ENCODE measurements around the gene RAET1E.
"Not testable (repeated sequence)": the region's sequence is repeated elsewhere in the genome, so short reads cannot be mapped to it uniquely, and the experiment has no call there.

RAET1E gene, protein sequence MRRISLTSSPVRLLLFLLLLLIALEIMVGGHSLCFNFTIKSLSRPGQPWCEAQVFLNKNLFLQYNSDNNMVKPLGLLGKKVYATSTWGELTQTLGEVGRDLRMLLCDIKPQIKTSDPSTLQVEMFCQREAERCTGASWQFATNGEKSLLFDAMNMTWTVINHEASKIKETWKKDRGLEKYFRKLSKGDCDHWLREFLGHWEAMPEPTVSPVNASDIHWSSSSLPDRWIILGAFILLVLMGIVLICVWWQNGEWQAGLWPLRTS

DNA sequence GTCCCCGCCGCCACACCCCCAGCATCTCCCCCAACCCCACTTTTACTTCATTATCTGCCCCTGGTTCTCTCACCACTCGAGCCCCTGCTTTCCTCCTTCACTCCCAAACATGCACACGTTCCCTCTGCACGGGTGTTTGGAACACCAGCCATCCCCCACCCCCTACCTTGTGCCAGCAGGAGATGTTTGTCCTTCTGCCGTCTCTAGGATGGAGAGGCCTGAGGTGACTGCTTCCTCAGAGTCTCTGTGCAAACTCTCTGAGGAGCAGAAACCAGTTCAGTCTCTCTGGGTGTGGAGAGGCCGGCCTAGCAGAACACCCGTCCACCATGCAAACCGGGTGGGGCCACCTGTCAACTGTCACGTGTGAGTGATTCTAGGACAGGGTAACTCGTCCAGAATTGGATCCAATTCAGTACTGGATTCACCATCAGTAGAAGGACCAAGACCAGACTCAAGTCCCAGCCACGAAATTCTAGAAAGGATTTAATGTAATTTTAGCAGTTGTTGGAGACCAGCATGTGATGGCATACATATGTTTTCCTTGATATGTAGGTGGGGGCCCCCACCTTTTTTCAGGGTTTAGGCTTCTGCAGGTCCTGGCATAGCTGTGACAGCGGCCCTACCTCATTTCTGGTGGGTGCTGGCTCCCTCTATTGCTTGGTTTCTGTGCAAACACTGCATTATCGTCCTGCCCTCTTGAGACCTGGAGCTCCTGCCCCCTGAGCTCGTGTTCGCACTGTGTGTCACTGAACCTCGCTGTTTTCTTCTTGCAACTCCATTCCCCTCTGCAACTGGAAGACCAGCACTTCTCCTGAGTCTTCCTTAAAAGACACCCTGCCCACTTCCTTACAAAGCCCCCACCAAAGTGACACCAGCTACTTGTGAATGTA, at the start of gene RAET1E:
TSS of gene RAET1E (minus strand) at position 259 of the 890 bp plus-strand sequence. CDS start 7,212 bp downstream, outside the sequence.
- DNase-seq (ENCODE audit: low spot score) = no peak

DNA sequence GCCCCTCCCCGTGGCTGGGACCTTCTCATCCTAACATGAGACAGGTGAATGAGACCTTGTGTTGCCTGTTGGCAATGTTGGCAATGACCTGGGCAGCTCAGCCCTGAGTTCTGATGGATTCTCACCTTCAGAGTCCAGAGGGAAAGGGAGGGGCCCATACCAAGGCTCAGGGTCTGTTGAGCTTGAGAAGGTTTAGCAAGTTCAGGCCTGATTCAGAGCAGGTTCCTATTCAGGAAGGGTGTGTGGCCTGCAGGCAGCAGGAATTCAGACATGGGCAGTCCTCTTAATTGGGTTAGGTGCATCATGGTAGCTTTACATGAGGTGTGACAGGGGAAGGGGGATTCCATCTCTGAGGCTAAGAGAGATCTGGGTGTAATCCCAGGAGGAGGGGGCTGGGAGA, 49.6 kb upstream of the RAET1E start:
- not testable (repeated sequence) for DNase-seq (ENCODE audit: low spot score)

DNA sequence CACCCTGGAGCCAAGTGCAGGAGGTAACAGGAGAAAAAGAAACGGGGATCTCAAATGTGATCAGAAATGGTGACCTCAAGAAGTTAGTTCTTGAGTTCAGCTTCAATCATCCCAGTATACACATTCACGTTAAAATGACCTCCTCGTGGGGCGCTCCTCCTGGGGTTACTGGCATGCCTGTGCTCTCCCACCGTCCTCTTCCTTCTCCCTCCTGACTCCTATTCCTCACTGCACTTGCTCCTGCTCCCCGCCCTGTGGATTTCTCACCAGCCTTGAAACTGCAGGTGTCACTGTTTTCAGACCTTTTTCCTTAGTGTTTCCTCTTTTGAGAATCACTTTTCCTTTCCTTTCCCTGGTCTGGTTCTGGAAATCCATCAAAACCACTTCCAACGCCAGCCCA, 48.7 kb upstream of the RAET1E start:
- DNase-seq (ENCODE audit: low spot score) = not testable (repeated sequence)

DNA sequence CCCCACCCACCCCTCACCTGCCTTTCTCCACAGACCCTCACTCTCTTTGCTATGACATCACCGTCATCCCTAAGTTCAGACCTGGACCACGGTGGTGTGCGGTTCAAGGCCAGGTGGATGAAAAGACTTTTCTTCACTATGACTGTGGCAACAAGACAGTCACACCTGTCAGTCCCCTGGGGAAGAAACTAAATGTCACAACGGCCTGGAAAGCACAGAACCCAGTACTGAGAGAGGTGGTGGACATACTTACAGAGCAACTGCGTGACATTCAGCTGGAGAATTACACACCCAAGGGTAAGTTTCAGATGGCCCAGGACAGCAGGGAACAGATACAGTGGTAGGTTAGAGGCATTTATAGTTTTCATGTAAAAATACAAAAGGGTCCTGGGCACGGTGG, 47.4 kb upstream of the RAET1E start:
- not testable (repeated sequence) for DNase-seq (ENCODE audit: low spot score)

DNA sequence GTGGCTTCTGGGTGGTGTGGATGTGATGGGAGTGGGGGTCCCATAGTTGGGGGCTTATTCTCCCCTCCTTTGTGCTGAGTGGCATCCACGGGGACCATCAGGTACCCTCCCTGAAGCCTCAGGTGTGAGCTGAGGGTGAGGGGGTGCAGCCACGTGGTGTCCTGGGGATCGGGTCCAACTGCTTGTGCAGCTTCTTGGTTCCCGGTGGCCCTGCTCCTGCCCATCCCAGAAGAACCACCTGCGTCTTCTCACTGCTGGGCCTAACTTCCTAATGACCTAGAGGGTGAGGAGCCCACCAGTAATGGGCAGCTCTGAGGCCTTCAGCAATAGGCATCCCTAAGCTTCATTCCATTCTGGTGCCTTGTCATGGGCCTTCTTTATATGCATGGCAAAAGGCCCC, 45.4 kb upstream of the RAET1E start:
- not testable (repeated sequence) for DNase-seq (ENCODE audit: low spot score)

DNA sequence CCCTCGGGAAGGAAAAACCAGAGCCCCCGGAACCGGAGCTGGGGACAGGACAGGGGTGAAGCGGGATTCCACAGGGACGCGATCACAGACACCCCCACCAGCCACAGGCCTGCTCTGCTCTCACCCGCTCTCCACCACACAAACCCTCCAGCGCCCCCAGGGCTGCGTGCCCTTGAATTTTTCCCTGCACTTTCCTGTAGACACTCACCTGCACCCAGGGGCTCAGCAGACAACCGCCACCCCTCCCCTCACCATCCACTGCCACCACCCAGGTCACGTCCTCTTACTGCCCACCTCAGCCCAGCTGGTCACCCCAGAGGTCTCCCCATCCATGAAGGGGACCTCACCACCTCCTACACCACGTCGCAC, 44.5 kb upstream of the RAET1E start:
- DNase-seq (ENCODE audit: low spot score) = no peak

DNA sequence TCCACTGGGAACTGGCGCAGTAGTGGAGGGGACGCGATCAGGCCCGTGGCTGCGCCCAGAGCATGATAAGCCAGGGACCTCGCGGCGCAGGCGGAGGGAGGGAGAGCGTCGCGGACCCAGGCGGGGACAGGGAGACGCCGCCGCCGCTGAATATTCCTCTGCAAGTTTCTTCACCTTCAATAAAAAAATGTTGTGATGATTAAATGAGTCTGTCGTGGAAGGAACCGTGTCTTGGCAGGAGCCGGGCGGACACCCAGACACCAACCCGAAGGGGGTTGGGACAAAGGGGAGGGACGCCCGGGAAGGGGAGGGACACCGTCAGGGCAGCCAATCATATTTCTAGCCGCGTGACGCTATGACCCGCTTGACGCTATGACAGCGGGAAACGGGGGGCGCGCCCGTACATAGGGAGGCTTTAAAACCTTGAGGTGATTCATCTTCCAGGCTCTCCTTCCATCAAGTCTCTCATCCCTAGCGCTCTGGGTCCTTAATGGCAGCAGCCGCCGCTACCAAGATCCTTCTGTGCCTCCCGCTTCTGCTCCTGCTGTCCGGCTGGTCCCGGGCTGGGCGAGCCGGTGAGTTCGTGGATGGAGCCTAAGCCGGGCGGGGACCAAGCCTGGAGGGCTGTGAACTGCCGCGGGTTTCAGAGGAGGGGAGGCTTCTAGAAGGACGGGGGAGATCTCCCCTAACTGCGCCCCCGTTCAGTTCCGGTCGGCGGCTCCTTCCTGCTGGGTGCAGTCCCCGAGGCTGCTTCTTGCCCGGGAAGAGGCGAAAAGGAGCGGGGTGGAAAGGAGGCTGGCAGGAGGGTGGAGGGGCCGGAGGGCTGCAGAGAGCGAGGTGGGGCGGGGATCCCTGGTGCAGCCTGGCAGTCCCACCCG, 43.9 kb upstream of the RAET1E start, which contains the start of gene ULBP2:
TSS of gene ULBP2 (plus strand) at position 432 of the 878 bp plus-strand sequence. CDS start at position 491, 59 bp downstream.
- peak; percentile 86 for DNase-seq (ENCODE audit: low spot score)

DNA sequence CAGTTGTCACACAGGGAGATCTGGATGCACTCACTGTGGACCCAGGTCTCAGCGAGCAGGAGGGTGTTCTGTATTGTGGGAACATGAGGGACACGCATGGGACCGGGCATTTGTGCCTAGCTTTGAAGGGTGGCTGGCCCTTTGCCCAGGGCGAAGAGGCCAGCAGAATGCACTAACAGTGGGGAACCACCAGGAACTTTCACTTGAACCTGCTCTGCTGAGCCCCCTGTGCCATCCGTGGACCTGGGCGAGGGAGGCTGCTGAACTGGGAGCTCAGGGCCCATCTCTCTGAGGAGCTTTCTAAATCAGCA, 42.7 kb upstream of the RAET1E start:
- no peak for DNase-seq (ENCODE audit: low spot score)

DNA sequence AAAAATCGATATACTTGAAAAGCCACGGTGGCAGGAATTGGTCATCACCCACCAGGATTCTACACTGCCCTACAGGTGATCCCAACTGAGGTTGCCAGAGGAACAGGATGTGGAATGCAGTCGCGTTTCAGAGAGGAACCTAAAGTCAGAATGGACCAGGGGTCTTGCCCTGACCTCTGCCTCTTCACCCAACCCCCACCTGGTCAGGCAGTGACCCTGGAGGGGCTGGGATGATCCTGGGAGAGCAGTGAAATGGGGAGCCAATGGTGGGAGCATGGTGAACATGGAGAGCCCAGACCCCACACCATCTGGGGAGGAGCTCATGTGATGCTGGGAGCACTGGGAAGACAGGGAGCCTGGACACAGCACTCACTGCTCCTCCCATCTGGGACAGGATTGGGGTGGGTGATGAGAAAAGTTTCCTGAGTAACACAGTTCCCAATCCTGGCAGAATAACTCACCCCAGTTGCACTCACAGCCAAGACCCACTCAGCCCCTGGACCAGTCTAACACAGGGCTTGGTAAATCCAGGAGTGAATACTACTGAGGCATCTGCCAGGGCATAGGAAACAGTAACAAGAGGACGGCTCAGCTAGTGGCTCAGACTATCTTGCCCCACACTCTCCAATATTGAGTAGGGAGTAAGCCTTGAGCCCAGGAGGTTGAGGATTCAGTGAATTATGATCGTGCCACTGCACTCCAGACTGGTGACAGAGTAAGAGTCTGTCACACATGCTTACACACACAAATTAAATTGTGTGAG, 42.2 kb upstream of the RAET1E start:
- DNase-seq (ENCODE audit: low spot score) = no peak

DNA sequence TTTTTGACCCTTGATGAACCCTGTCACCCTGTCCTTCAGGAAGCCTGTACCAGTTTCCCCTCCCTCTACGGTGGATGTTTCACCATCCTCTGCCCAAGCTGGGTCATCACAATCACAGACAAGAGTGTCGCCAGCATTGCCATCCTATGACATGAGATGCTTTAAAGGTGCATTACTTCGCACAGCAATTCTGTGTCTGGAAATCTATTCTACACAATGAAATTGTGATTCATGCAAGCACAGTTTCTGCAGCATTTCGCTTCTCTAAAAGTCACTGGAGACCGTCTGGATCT, 41.4 kb upstream of the RAET1E start:
- no peak for DNase-seq (ENCODE audit: low spot score)

DNA sequence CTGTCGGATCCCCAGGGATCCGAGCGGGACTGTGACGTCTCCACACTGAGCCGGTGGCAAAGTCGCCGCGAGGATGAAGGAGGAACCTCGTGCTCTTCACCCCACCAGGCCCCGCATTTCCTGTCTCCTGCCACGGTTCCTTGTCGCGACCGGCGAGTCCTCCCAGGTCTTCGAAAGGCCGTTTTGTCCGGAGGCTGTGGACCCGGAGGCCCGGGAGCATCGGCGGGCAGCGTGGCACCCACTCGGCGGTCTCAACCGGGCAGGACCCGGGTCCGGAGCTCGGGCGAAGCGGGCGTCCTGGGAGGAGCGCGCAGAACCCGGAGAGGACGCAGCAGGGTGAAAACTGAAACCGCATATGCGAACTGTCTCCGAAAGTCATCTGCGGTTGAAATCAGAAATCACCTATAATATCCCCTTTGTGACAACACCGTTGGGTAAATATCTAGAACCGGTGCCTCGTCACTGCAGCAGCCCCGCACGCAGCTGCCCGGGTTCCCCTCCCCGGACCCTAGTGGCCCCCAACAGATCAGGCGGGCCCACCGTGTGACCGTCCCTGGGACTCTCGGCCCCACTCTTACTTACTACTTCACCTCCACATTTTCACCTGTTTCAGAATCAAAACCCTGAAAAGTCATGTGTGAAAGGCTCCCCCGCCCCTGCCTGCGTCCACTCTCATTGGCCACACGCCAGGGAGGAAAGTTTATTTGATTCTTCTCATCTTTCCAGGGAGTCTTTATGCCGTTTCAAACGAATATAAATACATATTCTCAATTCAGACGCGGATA, 40.9 kb upstream of the RAET1E start:
- DNase-seq (ENCODE audit: low spot score) = peak; percentile 24

DNA sequence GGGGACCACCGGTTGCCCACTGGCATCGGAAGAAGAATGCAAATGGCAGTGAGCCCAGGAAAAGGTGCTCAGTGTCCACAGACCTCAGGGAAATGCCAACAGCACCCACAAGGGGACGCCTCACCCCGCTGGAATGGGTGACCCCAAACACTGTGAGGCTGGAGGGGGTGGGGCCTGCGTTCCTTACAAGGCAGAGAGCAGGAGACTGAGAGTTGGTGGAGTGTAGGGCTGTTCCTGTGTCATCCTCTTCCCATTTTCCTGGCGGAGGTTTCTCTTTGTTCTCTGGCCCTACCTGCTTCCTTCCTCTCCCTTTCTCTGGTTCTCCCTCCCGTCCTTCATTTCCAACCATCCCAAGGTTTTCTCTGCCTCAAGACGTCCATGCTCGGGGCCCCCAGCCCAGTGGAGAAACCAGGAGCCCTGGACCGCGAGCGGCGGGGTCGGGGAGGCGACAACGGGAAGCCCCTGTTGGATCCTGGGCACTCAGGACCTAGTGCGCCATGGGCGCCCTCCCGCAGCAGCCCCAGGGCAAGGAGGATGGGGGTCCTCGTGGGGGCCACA, 40.2 kb upstream of the RAET1E start:
- not testable (repeated sequence) for DNase-seq (ENCODE audit: low spot score)

DNA sequence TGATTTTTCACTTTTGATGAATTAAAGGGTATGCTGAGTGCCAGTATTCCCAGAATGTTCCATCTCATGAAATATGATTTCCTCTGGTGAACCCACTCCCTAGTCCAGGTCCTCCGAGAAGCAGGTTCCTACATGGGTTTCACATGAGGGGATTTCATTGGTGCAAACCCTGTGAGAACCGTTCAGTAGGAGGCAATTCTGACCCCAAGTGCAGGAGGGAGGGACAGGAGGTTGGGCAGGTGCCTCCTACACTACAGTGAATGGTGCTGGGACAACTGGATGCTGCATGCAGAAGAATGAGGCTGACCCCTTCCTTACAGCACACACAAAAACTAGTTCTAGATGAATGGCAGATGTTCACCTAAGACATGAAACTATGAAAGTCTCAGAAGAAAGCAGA, 38.8 kb upstream of the RAET1E start:
- no peak for DNase-seq (ENCODE audit: low spot score)

DNA sequence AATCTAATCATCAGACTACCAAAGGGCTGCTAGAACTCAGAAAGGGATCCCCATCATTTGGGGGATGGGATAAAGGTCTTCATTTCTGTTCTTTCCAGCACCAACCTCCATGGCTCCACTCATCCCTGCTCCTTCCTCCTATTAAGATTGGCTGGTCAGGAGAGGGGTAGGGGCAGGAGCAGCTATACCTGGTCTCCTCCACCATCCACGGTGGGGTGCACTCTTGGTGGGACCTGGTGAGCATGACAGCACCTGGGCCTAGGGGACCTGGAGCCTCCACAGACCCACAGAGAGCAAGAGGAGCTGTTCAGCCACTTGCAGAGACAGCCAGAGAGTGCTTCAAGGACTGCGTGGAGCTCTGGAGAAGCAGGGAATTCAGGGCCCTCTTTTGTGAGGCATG, 37.8 kb upstream of the RAET1E start:
- DNase-seq (ENCODE audit: low spot score) = no peak

DNA sequence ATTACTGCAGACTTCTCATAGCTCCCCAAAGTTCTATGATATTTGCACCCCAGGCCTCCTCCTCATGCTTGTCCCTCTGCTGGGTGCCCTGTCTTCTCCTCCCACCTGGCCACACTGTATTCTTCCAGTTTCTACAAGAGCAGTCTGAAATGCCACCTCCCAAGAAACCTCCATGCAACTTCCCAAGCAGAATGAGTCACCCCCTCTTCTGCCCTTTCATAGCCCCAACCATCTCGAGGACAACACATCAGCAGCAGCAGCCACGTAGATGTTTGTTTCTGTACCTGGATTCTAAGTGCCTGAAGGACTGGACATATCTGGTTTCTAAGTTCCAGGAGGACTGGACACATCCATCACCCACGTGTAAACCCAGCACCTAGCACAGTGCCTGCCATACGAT, 37.3 kb upstream of the RAET1E start:
- no peak for DNase-seq (ENCODE audit: low spot score)

DNA sequence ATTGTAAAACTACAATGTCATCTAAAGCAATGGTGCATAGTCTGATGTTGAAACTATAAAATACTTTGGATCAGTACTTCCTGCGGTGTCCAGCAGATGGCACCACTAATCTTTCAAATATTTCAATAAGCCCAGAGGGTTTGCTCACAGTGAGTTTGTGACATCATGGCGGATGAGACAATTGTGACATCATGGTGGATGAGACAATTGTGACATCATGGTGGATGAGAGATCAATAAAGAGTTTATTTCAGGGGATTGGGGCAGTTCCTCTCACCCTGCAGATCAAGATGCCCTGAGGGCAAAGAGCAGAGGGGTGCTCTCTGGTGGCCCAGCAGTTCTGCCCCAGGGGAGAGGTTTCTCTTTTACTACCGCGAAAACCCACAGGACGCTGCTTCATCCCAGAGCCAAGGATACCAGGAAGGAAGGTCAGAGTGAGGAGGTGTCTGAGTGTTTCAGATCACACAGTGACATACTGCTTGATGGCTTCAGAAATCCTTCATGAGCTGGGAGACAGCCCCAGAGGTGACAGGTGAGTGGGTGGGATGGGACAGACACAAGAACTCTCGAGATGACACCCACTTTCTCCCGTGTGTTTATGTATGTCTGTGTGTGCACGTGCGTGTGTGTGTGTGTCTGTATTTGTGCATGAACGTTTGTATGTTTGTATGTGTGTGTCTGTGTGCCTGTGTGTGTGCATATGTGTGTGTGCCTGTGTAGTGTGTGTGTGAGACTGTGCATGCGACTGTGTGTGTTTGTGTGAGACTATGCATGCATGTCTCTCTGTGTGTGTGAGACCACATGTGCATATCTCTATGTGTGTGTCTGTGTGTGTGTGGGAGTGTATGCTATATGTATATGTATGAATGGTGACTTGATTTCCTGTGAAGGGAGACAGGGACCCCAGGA, 36.6 kb upstream of the RAET1E start:
- peak; percentile 67 for DNase-seq (ENCODE audit: low spot score)

DNA sequence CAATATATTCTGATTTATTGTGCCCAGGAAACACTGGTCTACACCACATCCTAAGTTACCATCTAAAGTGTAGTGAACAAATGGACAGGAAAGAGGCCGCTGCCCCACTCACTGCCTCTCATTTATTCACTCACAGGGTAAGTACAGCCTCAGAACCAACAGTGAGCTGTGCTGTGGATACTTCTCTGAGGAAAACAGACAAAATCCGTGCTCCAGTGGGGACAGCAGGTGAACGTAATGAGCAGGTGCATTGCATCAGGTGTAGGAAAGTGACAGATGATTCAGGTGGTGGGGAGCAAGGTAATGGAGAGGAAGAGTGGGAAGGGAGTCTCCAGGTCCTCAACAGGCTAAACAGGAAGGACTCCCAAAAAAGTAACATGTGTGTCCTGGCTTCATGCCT, 35.5 kb upstream of the RAET1E start:
- no peak for DNase-seq (ENCODE audit: low spot score)

DNA sequence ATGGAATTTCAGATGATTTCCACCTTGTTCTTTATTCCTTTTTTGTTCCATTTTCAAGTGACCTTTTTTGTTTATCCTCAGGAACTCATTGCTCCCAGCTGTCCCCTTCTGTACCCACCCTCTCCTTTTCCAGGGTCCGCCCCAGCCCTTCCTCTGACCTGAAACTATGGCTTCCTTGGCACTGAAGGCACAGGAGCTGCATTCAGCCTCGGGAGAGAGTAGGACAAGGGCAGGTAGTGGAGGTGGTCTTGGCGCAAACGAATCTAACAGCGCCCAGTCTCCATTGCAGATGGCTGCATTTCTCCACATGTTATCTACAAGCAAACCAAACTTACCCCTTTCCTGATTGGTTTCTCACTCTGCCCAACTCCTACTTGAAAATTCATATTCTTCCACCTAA, 35.1 kb upstream of the RAET1E start:
- DNase-seq (ENCODE audit: low spot score) = no peak

DNA sequence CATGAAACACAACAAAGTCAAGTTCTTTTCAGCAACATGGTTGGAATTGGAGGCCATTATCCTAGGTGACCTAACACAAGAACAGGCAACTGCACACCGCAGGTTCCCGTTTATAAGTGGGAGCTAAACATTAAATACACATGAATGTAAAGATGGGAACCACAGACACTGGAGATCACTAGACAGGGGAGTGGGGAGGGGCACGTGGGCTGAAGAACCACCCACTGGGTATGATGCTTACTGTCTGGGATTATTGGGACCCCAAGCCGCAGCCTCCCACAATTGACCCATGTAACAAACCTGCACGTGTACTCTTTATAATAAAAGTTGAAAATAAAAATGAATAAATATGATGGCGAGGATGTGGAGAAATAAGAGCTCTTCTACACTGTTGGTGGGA, 33.6 kb upstream of the RAET1E start:
- DNase-seq (ENCODE audit: low spot score) = no peak

DNA sequence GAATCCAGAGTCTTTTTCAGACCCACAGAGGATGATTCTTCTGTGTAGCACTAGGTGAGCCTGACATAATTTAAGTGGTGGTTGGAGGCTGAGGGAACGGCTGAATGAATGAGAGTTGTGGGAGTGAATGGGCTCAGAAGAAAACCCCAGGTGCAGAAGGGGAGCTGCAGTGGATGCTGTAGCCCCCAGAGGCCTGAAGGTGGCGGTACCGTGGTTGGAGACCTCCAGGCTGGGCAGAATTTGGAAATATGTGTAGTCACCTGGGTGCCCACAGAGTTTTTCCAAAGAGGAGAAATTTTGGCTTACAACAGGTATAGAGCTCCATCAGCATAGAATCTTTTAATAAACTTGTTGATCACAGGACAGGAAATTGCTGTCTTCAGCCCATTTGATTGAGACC, 31.5 kb upstream of the RAET1E start:
- DNase-seq (ENCODE audit: low spot score) = no peak

Data from CD4-positive, alpha-beta T cell treated with Interleukin-6 at 100 ng/mL for 8 hours (primary cell).